Panc1 (cell line): Measurements from ENCODE around the gene RARG. TPM values are rescaled to one million over a fixed set of nuclear protein-coding genes. Genes with fewer than 3 reads are reported as not detected.

Source experiments
- ATAC-seq: fragments of 200-7000 bp; cut with Tn5 transposase; 2 replicates; pipeline ENCODE4 v1.9.1; 2020; ENCODE audit warnings: mild to moderate bottlenecking, moderate library complexity
- BruUV-seq: library from RNA; stranded (reverse); fragments of 400-500 nt; replicated peaks from 2 replicates; lab custom pipeline; 2021; lab: Mats Ljungman, UMichigan
- CTCF ChIA-PET: fragments of 300-600 bp; sonication (Branson Sonifier 250); formaldehyde crosslinking; loops from one replicate; lab custom pipeline; 2022; ENCODE audit warnings: antibody characterized with exemption; lab: Charles Lee
- POLR2A ChIA-PET: fragments of 300-600 bp; sonication (Branson Sonifier 250); formaldehyde crosslinking; loops from one replicate; lab custom pipeline; 2022; ENCODE audit warnings: antibody characterized with exemption; lab: Charles Lee
- DNase-seq: peaks from one replicate; pipeline ENCODE4 v3.0.0-alpha.2; 2010; ENCODE audit warnings: low read depth, low spot score
- H3K27ac ChIP-seq: 2 replicates; pipeline ENCODE4 v1.5.1; 2011; ENCODE audit warnings: mild to moderate bottlenecking, low read length, inconsistent platforms
- H3K27me3 ChIP-seq: fragments of 200-500 bp; sonication (Bioruptor generic); 2 replicates; pipeline ENCODE4 v1.6.0; 2014; ENCODE audit warnings: low read length, inconsistent platforms; ENCODE audit not compliant: control insufficient read depth, insufficient read depth
- H3K36me3 ChIP-seq: fragments of 200-500 bp; sonication (Bioruptor generic); 2 replicates; pipeline ENCODE4 v1.5.1; 2014; ENCODE audit warnings: inconsistent platforms, mild to moderate bottlenecking, low read length, moderate library complexity; ENCODE audit not compliant: control insufficient read depth, insufficient read depth
- H3K4me1 ChIP-seq: 2 replicates; pipeline ENCODE4 v1.5.1; 2011; ENCODE audit warnings: inconsistent platforms, mild to moderate bottlenecking, low read length, moderate library complexity; ENCODE audit not compliant: control insufficient read depth, insufficient read depth
- H3K4me3 ChIP-seq, 2 experiments: 2 replicates each; pipeline ENCODE4 v1.5.1; 2011 to 2012; ENCODE audit warnings: low read depth in 2 of 2, low read length in 2 of 2, mild to moderate bottlenecking in 2 of 2, inconsistent platforms in 1 of 2, moderate library complexity in 1 of 2
- H3K9me3 ChIP-seq: fragments of 200-500 bp; sonication (Bioruptor generic); 2 replicates; pipeline ENCODE4 v1.5.1; 2014; ENCODE audit warnings: low read depth, mild to moderate bottlenecking, inconsistent platforms, low read length, moderate library complexity; ENCODE audit not compliant: control insufficient read depth, insufficient read depth
- POLR2AphosphoS5 ChIP-seq: IDR thresholded peaks from 2 replicates; pipeline ENCODE4 v1.6.1; 2012; ENCODE audit warnings: mild to moderate bottlenecking, low read depth, low read length, moderate library complexity
- SIN3A ChIP-seq: IDR thresholded peaks from 2 replicates; pipeline ENCODE4 v1.6.1; 2012; ENCODE audit warnings: low read depth, mild to moderate bottlenecking, low read length, moderate library complexity, borderline replicate concordance; ENCODE audit not compliant: insufficient read depth
- TCF7L2 ChIP-seq: IDR thresholded peaks from 2 replicates; pipeline ENCODE4 v1.6.1; 2011; ENCODE audit warnings: mild to moderate bottlenecking, low read depth, low read length, inconsistent platforms
- in situ Hi-C: cut with HindIII; loops from 2 replicates; pipeline ENCODE4 v1.10.0; 2016; ENCODE audit warnings: low sequenced_read_pairs, low pct_unique_long_range_greater_than_20kb
- intact Hi-C: fragments of 100-400 bp; cut with micrococcal nuclease; formaldehyde crosslinking; loops from one replicate; pipeline ENCODE4 v1.10.0; 2022; ENCODE audit not compliant: unreplicated experiment
- total RNA-seq: library from RNA; stranded (reverse); gene quantifications from one replicate; pipeline ENCODE4 v1.2.1, GENCODE V29; 2021; ENCODE audit not compliant: unreplicated experiment
- TF ChIP-seq, protein P1 (sequence below): fragments of 450-650 bp; IDR thresholded peaks from 2 replicates; pipeline ENCODE4 v1.5.1; 2017; ENCODE audit warnings: mild to moderate bottlenecking
- TF ChIP-seq, protein P2 (sequence below), 2 experiments: IDR thresholded peaks; 2 replicates each; pipeline ENCODE4 v1.6.1; 2011 to 2012; ENCODE audit warnings: low read depth in 2 of 2, control low read depth in 1 of 2, low read length in 1 of 2, mild to moderate bottlenecking in 1 of 2, moderate library complexity in 1 of 2; ENCODE audit not compliant: insufficient read depth in 1 of 2

The RARG gene
- total RNA-seq, 1 experiment from 2014 or later = 41.2 TPM

GRCh38 chr12:53180931-53181645, 50.9 kb downstream of the RARG start:
- Histone ChIP-seq H3K9me3 (no peaks in the 10 kb centered on the region), H3K36me3 (peaks cover 10% of the 10 kb centered on the region), H3K4me3 (peak overlapping the region; percentile 70 to 74), H3K27ac (peak overlapping the region; percentile 86), H3K4me1 (peaks cover 26% of the 10 kb centered on the region), H3K27me3 (no peaks in the 10 kb centered on the region)
- in situ Hi-C loops = no loop called here
- TF ChIP-seq SIN3A = no peak
- no peak; the same call in 1 of the 2 replicates for TF ChIP-seq POLR2AphosphoS5
- TF ChIP-seq, protein P1, sequence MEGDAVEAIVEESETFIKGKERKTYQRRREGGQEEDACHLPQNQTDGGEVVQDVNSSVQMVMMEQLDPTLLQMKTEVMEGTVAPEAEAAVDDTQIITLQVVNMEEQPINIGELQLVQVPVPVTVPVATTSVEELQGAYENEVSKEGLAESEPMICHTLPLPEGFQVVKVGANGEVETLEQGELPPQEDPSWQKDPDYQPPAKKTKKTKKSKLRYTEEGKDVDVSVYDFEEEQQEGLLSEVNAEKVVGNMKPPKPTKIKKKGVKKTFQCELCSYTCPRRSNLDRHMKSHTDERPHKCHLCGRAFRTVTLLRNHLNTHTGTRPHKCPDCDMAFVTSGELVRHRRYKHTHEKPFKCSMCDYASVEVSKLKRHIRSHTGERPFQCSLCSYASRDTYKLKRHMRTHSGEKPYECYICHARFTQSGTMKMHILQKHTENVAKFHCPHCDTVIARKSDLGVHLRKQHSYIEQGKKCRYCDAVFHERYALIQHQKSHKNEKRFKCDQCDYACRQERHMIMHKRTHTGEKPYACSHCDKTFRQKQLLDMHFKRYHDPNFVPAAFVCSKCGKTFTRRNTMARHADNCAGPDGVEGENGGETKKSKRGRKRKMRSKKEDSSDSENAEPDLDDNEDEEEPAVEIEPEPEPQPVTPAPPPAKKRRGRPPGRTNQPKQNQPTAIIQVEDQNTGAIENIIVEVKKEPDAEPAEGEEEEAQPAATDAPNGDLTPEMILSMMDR = no peak
- no peak for TF ChIP-seq TCF7L2
- TF ChIP-seq, protein P2, sequence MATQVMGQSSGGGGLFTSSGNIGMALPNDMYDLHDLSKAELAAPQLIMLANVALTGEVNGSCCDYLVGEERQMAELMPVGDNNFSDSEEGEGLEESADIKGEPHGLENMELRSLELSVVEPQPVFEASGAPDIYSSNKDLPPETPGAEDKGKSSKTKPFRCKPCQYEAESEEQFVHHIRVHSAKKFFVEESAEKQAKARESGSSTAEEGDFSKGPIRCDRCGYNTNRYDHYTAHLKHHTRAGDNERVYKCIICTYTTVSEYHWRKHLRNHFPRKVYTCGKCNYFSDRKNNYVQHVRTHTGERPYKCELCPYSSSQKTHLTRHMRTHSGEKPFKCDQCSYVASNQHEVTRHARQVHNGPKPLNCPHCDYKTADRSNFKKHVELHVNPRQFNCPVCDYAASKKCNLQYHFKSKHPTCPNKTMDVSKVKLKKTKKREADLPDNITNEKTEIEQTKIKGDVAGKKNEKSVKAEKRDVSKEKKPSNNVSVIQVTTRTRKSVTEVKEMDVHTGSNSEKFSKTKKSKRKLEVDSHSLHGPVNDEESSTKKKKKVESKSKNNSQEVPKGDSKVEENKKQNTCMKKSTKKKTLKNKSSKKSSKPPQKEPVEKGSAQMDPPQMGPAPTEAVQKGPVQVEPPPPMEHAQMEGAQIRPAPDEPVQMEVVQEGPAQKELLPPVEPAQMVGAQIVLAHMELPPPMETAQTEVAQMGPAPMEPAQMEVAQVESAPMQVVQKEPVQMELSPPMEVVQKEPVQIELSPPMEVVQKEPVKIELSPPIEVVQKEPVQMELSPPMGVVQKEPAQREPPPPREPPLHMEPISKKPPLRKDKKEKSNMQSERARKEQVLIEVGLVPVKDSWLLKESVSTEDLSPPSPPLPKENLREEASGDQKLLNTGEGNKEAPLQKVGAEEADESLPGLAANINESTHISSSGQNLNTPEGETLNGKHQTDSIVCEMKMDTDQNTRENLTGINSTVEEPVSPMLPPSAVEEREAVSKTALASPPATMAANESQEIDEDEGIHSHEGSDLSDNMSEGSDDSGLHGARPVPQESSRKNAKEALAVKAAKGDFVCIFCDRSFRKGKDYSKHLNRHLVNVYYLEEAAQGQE (IDR thresholded peaks at IDR 0.05; ENCODE audit: insufficient read depth in 1 of 2, low read depth in 2 of 2, low read length in 1 of 2) = no peak
- ChIA-PET POLR2A (interaction anchor here (0.6 to 1.2 kb wide), 6 partner anchors 9 to 114 kb away, joined by 3 to 17 read pairs (median 4); no protein-coding TSS in a partner anchor), CTCF (interaction anchor here (0.6 kb wide), 4 partner anchors 71 to 240 kb away, joined by 3 to 6 read pairs (median 4); no protein-coding TSS in a partner anchor)
- ATAC-seq (peak; percentile 88), DNase-seq (no peak)
- no TSS peak for BruUV-seq
- intact Hi-C loops = no loop called here

DNA sequence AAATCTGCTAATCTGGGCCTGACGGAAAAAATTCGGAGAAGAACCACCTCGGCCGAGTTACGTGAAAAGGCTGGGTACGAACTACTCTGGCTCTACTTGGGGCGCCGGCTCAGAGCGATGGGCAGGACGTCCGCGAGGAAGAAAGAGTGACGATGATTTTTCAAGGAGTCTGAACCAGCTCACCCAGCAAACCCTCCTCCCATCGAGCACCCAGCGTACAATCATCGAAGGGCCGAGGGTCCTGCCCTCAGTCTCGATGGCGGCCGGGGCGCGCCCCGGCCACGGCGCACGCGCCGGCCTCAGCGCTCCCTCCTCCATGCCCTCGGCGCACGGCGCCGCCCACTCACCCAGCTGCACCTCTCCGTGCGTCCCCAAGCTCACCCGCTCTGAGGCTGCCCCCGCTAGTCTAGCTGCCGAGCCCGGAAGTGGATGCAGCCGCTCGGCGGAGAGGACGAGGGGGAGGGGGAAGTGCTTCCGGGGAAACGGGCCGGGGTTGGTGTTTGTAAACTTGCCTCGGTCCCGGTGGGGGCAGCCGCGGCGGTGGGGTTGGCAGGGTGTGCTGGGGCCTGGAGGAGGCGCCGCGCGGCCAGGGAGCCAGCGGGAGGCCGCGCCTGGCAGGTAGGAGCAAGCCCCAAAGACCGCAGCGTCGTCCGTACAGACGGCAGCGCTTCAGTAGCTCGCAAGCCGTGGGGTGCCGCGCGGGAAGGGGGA, 51.6 kb downstream of the RARG start, which contains the start of the genes CSAD and ZNF740:
Gene CSAD (minus strand): TSS at position 706 of the 711 bp plus-strand sequence. CDS start 7,455 bp downstream, outside the sequence.
Gene ZNF740 (plus strand): TSS at position 503 of the 711 bp plus-strand sequence. CDS start 1,262 bp downstream, outside the sequence.
- Histone ChIP-seq H3K4me3 (peak within 1 kb of the TSS; percentile 70 to 74), H3K36me3 (peaks cover 4% of the 10 kb centered on the region), H3K27ac (peak within 1 kb of the TSS; percentile 98), H3K27me3 (no peaks in the 10 kb centered on the region), H3K4me1 (peaks cover 31% of the 10 kb centered on the region), H3K9me3 (no peaks in the 10 kb centered on the region)
- DNase-seq (peak; percentile 85), ATAC-seq (peak; percentile 99)
- no TSS peak for BruUV-seq
- ChIA-PET CTCF (interaction anchor here (0.6 to 0.7 kb wide), 7 partner anchors 27 to 241 kb away, joined by 3 to 6 read pairs (median 3); partner anchors contain the start of gene ITGB7), POLR2A (interaction anchor here (0.6 to 1.2 kb wide), 8 partner anchors 9 to 199 kb away, joined by 3 to 17 read pairs (median 3); partner anchors contain the start of gene SPRYD3)
- peak; percentile 74 for TF ChIP-seq POLR2AphosphoS5
- TF ChIP-seq, protein P2 (IDR thresholded peaks at IDR 0.05; ENCODE audit: insufficient read depth in 1 of 2, low read depth in 2 of 2, low read length in 1 of 2) = no peak
- in situ Hi-C loops (no loop called here), intact Hi-C loops (no loop called here)
